Umbilical cord (tissue), 2 donors: ENCODE data around the gene IRAK2. TPM values are rescaled to one million over a fixed set of nuclear protein-coding genes. Genes with fewer than 3 reads are reported as not detected.
"Not testable (repeated sequence)": the region's sequence is repeated elsewhere in the genome, so short reads cannot be mapped to it uniquely, and the experiment has no call there.

Experiments
- DNase-seq: peaks from one replicate; pipeline ENCODE4 v3.0.0-alpha.2; 2015; ENCODE audit warnings: low spot score
- total RNA-seq: library from RNA; depleted of rRNA; stranded (reverse); fragments of >200 nt; gene quantifications from one replicate; pipeline ENCODE4 v1.2.3, GENCODE V29; 2014; ENCODE audit warnings: low replicate concordance; ENCODE audit not compliant: insufficient read depth

The IRAK2 gene
- total RNA-seq, 1 donor from 2014 or later, result 2.9 TPM

- DNase-seq, result no peak
Observed at GRCh38 chr3:10249833-10250232, 85.1 kb downstream of the IRAK2 start.

GRCh38 chr3:10251006-10251405 lies 86.3 kb downstream of the IRAK2 start:
- no peak for DNase-seq

GRCh38 chr3:10253731-10254130 lies 89.0 kb downstream of the IRAK2 start:
- DNase-seq, result no peak

- no peak for DNase-seq
Observed at GRCh38 chr3:10255835-10256234, 91.1 kb downstream of the IRAK2 start.

DNA sequence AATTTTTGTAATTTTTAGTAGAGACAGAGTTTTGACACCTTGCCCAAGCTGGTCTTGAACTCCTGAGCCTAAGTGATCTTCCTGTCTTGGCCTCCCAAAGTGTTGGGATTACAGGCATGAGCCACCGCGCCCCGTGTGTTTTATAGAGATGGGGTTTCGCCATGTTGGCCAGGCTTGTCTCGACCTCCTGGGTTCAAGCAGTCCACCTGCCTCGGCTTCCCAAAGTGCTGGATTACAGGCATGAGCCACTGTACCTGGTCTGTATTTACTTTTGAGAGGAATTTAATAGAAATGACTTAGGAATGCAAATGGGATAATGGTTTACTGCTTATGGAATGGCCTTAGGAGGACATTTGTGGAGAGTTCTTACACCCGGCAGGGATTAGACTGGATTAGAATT lies 94.3 kb downstream of the IRAK2 start:
- DNase-seq, result no peak

GRCh38 chr3:10259798-10260197 lies 95.1 kb downstream of the IRAK2 start:
- no peak for DNase-seq

DNA sequence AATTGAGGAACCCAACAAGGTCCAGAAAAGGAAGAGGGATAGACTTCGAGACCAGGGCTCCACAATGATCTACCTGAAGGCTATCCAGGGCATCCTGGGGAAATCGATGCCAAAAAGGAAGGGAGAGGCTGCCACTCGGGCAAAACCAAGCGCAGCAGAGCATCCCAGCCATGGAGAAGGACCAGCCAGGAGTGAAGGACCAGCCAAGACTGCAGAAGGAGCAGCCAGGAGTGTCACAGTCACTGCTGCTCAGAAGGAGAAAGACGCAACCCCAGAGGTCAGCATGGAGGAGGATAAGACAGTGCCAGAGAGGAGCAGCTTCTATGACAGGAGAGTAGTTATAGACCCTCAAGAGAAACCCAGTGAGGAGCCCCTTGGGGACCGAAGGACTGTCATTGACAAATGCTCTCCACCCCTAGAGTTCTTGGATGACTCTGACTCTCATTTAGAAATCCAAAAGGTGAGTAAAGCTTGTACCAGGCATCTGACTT lies 95.5 kb downstream of the IRAK2 start:
- DNase-seq, result no peak

- no peak for DNase-seq
Observed at GRCh38 chr3:10262027-10262426, 97.3 kb downstream of the IRAK2 start.

DNA sequence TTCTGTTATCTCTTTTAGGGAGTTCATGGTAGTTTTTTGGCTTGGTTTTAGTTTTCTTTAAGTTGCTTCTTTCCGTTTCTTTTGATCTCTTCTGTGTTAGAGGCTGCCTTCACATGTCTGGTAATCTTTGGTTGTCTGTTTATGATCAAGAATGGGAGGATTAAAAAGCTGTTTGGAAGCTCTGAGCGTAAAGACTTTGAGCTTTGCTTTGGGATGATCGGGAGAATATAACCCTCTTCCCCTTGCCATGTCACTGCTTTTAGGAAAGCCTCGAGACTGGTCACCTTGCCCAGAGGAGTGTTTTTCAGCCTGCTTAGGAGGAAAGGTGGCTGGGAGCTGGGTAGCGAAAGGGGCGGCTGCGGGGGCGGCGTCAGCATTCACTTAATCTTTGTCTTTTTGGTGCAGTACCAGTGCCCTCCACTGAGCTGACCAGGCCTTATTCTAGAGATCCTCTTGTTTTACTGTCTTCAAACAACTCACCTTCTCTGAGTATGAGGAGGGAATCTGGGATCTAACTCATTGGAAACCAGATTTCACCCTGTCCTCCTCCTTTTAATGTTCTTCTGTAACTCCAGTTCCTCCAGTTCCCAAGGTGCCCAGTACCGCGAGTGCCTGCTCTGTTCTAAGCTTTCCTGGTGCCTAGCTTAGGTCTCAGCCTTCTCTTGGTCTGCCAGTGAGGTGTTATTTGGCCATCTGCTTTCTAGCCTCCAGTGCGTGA lies 99.1 kb downstream of the IRAK2 start:
- peak; percentile 78 for DNase-seq

- no peak for DNase-seq
Observed at GRCh38 chr3:10265833-10266232, 101.1 kb downstream of the IRAK2 start.

GRCh38 chr3:10266936-10267335 lies 102.2 kb downstream of the IRAK2 start:
- not testable (repeated sequence) for DNase-seq

GRCh38 chr3:10268116-10268515 lies 103.4 kb downstream of the IRAK2 start:
- DNase-seq, result no peak

DNA sequence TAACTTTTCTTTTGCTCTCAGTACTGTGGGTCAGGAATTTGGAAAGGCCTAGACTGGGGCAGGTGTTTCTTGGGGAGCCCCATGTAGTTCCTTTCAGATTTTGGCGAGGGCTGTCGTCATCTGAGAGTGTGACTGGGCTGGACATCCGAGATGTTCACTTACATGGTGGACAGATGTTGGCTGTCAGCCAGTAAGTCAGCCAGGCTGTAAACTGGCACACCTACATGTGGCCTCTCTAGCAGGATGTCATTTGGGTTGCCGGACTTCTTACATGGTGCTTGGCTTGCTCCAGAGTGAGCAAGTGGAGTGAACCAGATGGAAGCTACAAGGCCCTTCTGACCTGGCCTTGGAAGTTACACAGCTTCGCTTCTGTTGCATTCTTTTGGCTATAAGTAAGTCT lies 104.2 kb downstream of the IRAK2 start:
- no peak for DNase-seq

DNA sequence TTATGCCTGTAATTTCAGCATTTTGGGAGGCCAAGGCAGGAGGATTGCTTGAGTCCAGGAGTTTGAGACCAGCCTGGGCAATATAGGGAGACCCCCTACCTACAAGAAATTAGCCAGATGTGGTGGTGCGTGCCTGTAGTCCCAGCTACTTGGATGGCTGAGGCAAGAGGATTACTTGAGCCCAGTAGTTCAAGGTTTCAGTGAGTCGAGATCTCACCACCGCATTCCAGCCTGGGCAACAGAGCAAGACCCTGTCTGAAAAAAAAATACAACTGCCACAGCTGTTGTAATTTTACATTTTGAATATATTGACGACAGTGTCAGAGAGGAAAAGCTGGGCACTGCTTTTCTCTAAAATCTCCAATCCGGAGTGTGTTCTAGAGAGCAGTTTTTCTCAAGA lies 104.7 kb downstream of the IRAK2 start:
- DNase-seq, result no peak

DNA sequence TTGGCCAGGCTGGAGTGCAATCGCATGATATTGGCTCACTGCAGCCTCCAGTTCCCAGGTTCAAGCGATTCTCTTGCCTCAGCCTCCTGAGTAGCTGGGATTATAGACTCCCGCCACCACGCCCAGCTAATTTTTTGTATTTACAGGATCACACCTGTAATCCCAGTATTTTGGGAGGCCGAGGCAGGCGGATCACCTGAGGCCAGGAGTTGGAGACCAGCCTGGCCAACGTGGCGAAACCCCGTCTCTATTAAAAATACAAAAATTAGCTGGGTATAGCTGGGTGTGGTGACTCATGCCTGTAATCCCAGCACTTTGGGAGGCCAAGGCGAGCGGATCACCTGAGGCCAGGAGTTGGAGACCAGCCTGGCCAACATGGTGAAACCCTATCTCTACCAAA lies 107.8 kb downstream of the IRAK2 start:
- DNase-seq, result not testable (repeated sequence)

GRCh38 chr3:10272977-10273376 lies 108.3 kb downstream of the IRAK2 start:
- DNase-seq, result no peak

DNA sequence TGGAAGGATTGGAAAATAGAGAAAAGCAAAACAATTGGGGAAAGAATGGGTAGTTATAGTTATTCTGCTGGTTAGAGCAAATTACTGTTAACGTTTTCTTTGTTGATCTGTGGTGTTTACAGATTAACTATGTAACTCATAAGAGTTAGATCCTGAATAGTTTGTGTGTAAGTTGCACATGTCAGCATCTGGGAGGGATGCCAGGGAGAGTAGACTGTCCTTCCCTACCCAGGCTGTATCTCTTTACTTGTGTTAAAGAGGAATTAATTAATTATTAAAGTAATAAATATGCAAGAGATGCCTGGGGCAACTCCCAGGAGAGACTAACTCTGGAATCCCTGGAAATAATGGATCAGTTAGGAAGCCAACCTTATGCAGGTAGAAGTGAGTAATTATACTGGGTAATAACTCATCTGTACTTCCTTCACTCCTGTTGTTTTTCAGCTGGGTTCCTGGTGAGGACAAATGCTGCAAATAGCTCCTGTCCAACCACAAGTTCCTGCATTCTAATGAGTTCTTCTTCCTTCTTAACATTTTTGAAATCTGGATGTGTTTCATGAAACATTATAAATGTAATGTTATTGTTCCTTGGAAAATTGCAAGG lies 109.1 kb downstream of the IRAK2 start:
- DNase-seq, result no peak

- no peak for DNase-seq
Observed at GRCh38 chr3:10274601-10275000, 109.9 kb downstream of the IRAK2 start.

DNA sequence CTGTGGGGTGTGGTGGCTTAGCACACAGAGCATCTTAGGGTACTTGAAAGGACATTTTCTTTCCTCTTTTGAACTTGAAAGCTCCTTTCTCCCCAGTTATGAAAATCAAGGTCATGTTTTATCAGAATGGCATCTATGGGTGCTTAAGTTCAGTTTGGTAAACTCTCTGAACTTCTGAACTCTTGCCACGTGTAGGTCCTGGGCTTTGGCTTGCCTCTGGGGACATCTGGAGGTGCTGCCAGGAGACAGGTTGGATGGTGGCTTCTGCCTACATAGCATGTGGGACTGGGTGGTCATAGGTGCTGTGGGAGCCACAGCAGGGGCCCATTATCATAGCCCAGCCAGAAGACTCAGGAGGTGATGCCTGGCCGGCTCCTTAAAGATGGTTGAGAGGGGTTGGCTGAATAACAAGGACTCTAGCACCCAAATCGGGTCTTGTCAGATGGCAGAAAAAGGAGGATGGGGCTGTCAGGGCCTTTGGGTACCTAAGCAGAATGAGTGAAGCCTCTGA lies 112.5 kb downstream of the IRAK2 start:
- DNase-seq, result no peak

DNA sequence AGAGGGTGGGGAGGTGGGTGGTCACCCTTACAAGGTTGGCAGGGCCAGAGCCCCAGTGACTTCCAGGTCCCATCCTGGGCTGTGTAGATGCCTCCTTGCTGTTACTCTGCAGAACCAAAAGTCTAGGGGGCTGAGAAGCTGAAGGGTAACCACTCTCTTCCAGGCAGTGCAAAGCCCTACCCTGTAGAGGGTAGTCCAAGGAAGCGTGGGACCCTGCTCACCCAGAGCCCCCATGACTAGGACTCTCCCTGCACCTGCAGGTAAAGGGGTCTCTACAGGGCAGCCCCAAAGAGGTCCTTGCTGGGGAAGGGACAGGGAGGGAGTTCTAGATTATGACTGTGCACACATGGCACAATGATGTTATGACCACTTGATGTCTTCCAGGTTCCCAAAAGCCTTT lies 113.8 kb downstream of the IRAK2 start:
- no peak for DNase-seq

- DNase-seq, result no peak
Observed at GRCh38 chr3:10279384-10280176, 114.9 kb downstream of the IRAK2 start.

DNA sequence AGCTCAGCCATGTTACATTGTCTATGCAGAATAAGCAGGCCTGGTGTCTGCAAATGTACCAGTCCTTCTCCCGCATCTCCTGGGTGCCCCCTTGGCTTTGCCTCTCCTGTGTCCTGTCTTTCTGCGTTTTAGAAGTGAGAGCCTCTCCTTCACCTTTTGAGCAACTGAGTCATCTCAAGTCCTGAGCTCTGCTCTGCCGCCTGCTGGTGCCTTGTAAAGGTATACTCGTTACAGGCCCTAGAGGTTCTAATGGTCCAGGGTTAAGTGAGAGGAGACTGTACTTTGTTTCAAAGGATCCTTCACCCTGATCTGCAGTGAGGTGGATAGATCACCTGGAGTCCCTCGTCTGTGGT lies 115.4 kb downstream of the IRAK2 start:
- no peak for DNase-seq
